H1 (cell line): ENCODE measurements around the gene TSHR. TPM values are rescaled to one million over a fixed set of nuclear protein-coding genes. Genes with fewer than 3 reads are reported as not detected.

ENCODE experiments used
- CTCF ChIA-PET: fragments of 300-600 bp; sonication (Branson Sonifier 250); formaldehyde crosslinking; loops from one replicate; lab custom pipeline; 2021; ENCODE audit not compliant: partially characterized antibody; lab: Charles Lee
- POLR2A ChIA-PET: fragments of 300-600 bp; sonication (Branson Sonifier 250); formaldehyde crosslinking; loops from one replicate; lab custom pipeline; 2021; ENCODE audit warnings: inconsistent platforms; ENCODE audit not compliant: partially characterized antibody; lab: Charles Lee
- DNase-seq, 2 experiments: peaks; one replicate each; pipeline versions ENCODE4 v3.0.0 to v3.0.0-alpha.2; 2010 to 2022; ENCODE audit warnings: low spot score in 2 of 2, low read depth in 1 of 2, mixed read lengths in 1 of 2
- FAIRE-seq: peaks from 2 replicates; lab custom pipeline; 2011; peaks lifted over from hg19 to GRCh38; lab: Jason Lieb, UNC
- H2AFZ ChIP-seq: 2 replicates; pipeline ENCODE4 v1.8.1; 2012; ENCODE audit warnings: low read length, inconsistent platforms
- H2AK5ac ChIP-seq: 2 replicates; pipeline ENCODE4 v1.6.1; 2013; ENCODE audit warnings: low read depth, low read length
- H2BK120ac ChIP-seq: replicated peaks from 2 replicates; pipeline ENCODE3; 2013; ENCODE audit warnings: low read depth, low read length, inconsistent platforms
- H2BK12ac ChIP-seq: 2 replicates; pipeline ENCODE4 v1.6.1; 2013; ENCODE audit warnings: low read depth, low read length
- H2BK15ac ChIP-seq: 2 replicates; pipeline ENCODE4 v1.6.1; 2013; ENCODE audit warnings: low read length
- H2BK20ac ChIP-seq: 2 replicates; pipeline ENCODE4 v1.6.1; 2013; ENCODE audit warnings: low read length
- H2BK5ac ChIP-seq: 2 replicates; pipeline ENCODE4 v1.6.1; 2013; ENCODE audit warnings: low read depth, low read length
- H3K14ac ChIP-seq: 2 replicates; pipeline ENCODE4 v1.6.1; 2013; ENCODE audit warnings: inconsistent platforms; ENCODE audit not compliant: insufficient read length
- H3K18ac ChIP-seq: 2 replicates; pipeline ENCODE4 v1.6.1; 2013; ENCODE audit warnings: low read length; ENCODE audit errors: extremely low read depth
- H3K23ac ChIP-seq: 2 replicates; pipeline ENCODE4 v1.6.1; 2013; ENCODE audit warnings: inconsistent platforms; ENCODE audit not compliant: insufficient read length
- H3K23me2 ChIP-seq: 2 replicates; pipeline ENCODE4 v1.6.1; 2013; ENCODE audit warnings: low read depth, low read length
- H3K27ac ChIP-seq: 2 replicates; pipeline ENCODE4 v1.6.1; 2011; ENCODE audit warnings: low read depth, low read length, inconsistent platforms
- H3K27me3 ChIP-seq, 4 experiments: replicated peaks in 1 of 4; 1 replicate in 1 of 4; 2 replicates in 3 of 4; pipeline versions ENCODE4 v1.6.1 to v1.8.1; 2011 to 2013; ENCODE audit warnings: low read length in 3 of 4, mild to moderate bottlenecking in 3 of 4, inconsistent platforms in 2 of 4, mixed read lengths in 2 of 4, moderate library complexity in 1 of 4; ENCODE audit not compliant: control insufficient read depth in 3 of 4, insufficient read depth in 3 of 4; ENCODE audit errors: extremely low read depth in 1 of 4
- H3K36me3 ChIP-seq, 4 experiments: 2 replicates each; pipeline versions ENCODE4 v1.6.1 to v1.8.1; 2011 to 2013; ENCODE audit warnings: mild to moderate bottlenecking in 4 of 4, low read length in 3 of 4, moderate library complexity in 2 of 4, control low read depth in 1 of 4, inconsistent platforms in 1 of 4; ENCODE audit not compliant: insufficient read depth in 4 of 4, control insufficient read depth in 2 of 4
- H3K4ac ChIP-seq: replicated peaks from 2 replicates; pipeline ENCODE3; 2013; ENCODE audit warnings: low read length, low read depth, mixed read lengths, inconsistent platforms; ENCODE audit not compliant: insufficient read length
- H3K4me1 ChIP-seq, 4 experiments: replicated peaks in 1 of 4; 1 replicate in 1 of 4; 2 replicates in 3 of 4; pipeline versions ENCODE4 v1.6.1 to v1.8.1; 2011 to 2013; ENCODE audit warnings: low read length in 3 of 4, inconsistent platforms in 2 of 4, mixed read lengths in 1 of 4; ENCODE audit not compliant: insufficient read depth in 4 of 4, control insufficient read depth in 3 of 4
- H3K4me2 ChIP-seq, 2 experiments: 2 replicates each; pipeline versions ENCODE4 v1.6.1 to v1.8.1; 2011 to 2013; ENCODE audit warnings: low read depth in 2 of 2, low read length in 2 of 2, control low read depth in 1 of 2, inconsistent platforms in 1 of 2, mild to moderate bottlenecking in 1 of 2; ENCODE audit not compliant: insufficient read depth in 1 of 2
- H3K4me3 ChIP-seq, 4 experiments: fragments of 200-600, 300-600 bp in 1 of 4; sonication (generic), shearing (Covaris generic), sonication (Bioruptor Twin) in 1 of 4; 2 replicates each; pipeline versions ENCODE4 v1.5.1 to v1.8.1; 2011 to 2016; ENCODE audit warnings: low read length in 4 of 4, low read depth in 3 of 4, control low read depth in 2 of 4, inconsistent platforms in 2 of 4, mild to moderate bottlenecking in 2 of 4, mixed read lengths in 1 of 4, moderate library complexity in 1 of 4; ENCODE audit not compliant: insufficient read depth in 2 of 4; ENCODE audit errors: extremely low read depth in 1 of 4
- H3K56ac ChIP-seq: replicated peaks from 2 replicates; pipeline ENCODE3; 2013; ENCODE audit warnings: low read depth, mild to moderate bottlenecking, mixed read lengths, low read length, inconsistent platforms; ENCODE audit not compliant: insufficient read length
- H3K79me1 ChIP-seq: 2 replicates; pipeline ENCODE4 v1.6.1; 2013; ENCODE audit warnings: low read depth, low read length, control low read depth
- H3K79me2 ChIP-seq, 2 experiments: 2 replicates each; pipeline versions ENCODE4 v1.6.1 to v1.8.1; 2012 to 2013; ENCODE audit warnings: low read length in 2 of 2, mild to moderate bottlenecking in 2 of 2, inconsistent platforms in 1 of 2; ENCODE audit not compliant: insufficient read depth in 2 of 2, control insufficient read depth in 1 of 2
- H3K9ac ChIP-seq, 4 experiments: replicated peaks in 1 of 4; 1 replicate in 1 of 4; 2 replicates in 3 of 4; pipeline versions ENCODE4 v1.6.1 to v1.8.1; 2011 to 2013; ENCODE audit warnings: low read depth in 3 of 4, low read length in 3 of 4, control low read depth in 2 of 4, mild to moderate bottlenecking in 2 of 4, moderate library complexity in 2 of 4, inconsistent platforms in 1 of 4; ENCODE audit errors: extremely low read depth in 1 of 4
- H3K9me3 ChIP-seq, 2 experiments: 2 replicates each; pipeline versions ENCODE4 v1.6.1 to v1.8.1; 2012 to 2013; ENCODE audit warnings: mild to moderate bottlenecking in 2 of 2, moderate library complexity in 2 of 2, control low read depth in 1 of 2, inconsistent platforms in 1 of 2, low read depth in 1 of 2, low read length in 1 of 2, mixed read lengths in 1 of 2; ENCODE audit not compliant: insufficient read depth in 2 of 2
- H4K20me1 ChIP-seq, 2 experiments: replicated peaks in 1 of 2; 2 replicates each; pipeline versions ENCODE3 to v1.8.1; 2011 to 2013; ENCODE audit warnings: inconsistent platforms in 2 of 2, low read length in 2 of 2, mild to moderate bottlenecking in 1 of 2; ENCODE audit not compliant: insufficient read depth in 2 of 2, control insufficient read depth in 1 of 2
- H4K5ac ChIP-seq: 2 replicates; pipeline ENCODE4 v1.6.1; 2013; ENCODE audit warnings: low read length, low read depth, mixed read lengths, inconsistent platforms; ENCODE audit not compliant: insufficient read length
- H4K8ac ChIP-seq: 2 replicates; pipeline ENCODE4 v1.8.0; 2013; ENCODE audit warnings: mild to moderate bottlenecking, moderate library complexity, low read length, inconsistent platforms; ENCODE audit not compliant: insufficient read depth; ENCODE audit errors: extremely low read depth
- H4K91ac ChIP-seq: replicated peaks from 2 replicates; pipeline ENCODE3; 2013; ENCODE audit warnings: low read length, mixed read lengths, inconsistent platforms; ENCODE audit not compliant: insufficient read length
- MAFK ChIP-seq: IDR thresholded peaks from 2 replicates; pipeline ENCODE4 v1.6.1; 2012; ENCODE audit warnings: low read depth, mild to moderate bottlenecking, improper control_type of control experiment, low read length
- PHF8 ChIP-seq: fragments of 200-600 bp; sonication (generic); conservative IDR thresholded peaks from 2 replicates; pipeline ENCODE4 v1.7.1; 2012; ENCODE audit warnings: low read depth, mild to moderate bottlenecking, inconsistent platforms, low read length, moderate library complexity
- POU5F1 ChIP-seq: IDR thresholded peaks from 2 replicates; pipeline ENCODE4 v1.6.1; 2011; ENCODE audit warnings: low read depth, mild to moderate bottlenecking, low read length, moderate library complexity
- USF2 ChIP-seq: IDR thresholded peaks from 2 replicates; pipeline ENCODE4 v1.6.1; 2011; ENCODE audit warnings: low read length, improper control_type of control experiment
- WGBS, 2 experiments: shearing (Covaris generic) in 1 of 2; methylation state at CpG; one replicate each; pipeline versions ENCODE4 v1.1.6 to v1.1.7; 2013 to 2015; ENCODE audit warnings: low lambda C conversion rate in 2 of 2, mixed read lengths in 2 of 2, inconsistent platforms in 1 of 2, low coverage in 1 of 2, missing lambda C conversion rate in 1 of 2; ENCODE audit not compliant: insufficient replicate concordance in 2 of 2, insufficient coverage in 1 of 2, insufficient read length in 1 of 2; ENCODE audit errors: extremely low coverage in 1 of 2, missing lambda C conversion rate in 1 of 2; 5-methylcytosine and 5-hydroxymethylcytosine counted together
- polyA plus RNA-seq, 7 experiments: library from polyadenylated mRNA; depleted of rRNA in 3 of 7; stranded (reverse) in 5 of 7; unstranded in 2 of 7; fragments of >200 nt in 5 of 7; fragments of 200-250 nt in 2 of 7; gene quantifications; 1 replicate in 5 of 7; 2 replicates in 1 of 7; 4 replicates in 1 of 7; pipeline versions ENCODE4 v1.2.1 to v1.2.3, GENCODE V29; 2011 to 2013; ENCODE audit warnings: missing spikeins in 2 of 7, mixed read lengths in 2 of 7
- total RNA-seq: library from RNA; stranded (reverse); fragmentation: NEBNext Ultra II Directional; extraction: Animal tissue kit (Norgen Biotek cat#: 25700); gene quantifications from 2 replicates; pipeline ENCODE4 v1.2.1, GENCODE V29; 2021

The TSHR gene
- total and polyA plus RNA-seq, 2 of the 8 experiments (the other 6 are each of a cell fraction or from before 2014, with no cell fraction given), result 0.27 TPM; not detected in 1

GRCh38 chr14:81162941-81163340 lies 207.5 kb downstream of the TSHR start:
- H4K20me1 ChIP-seq, result no peaks in the 10 kb centered on the region
- no peaks in the 10 kb centered on the region for H3K9me3 ChIP-seq
- H3K79me1 ChIP-seq, result no peaks in the 10 kb centered on the region
- no peak overlapping the region for H3K14ac ChIP-seq
- no peak overlapping the region for H2BK120ac ChIP-seq
- CTCF ChIA-PET, result interaction anchor here (1.0 to 9.0 kb wide), 22 partner anchors 8 to 298 kb away, joined by 3 to 65 read pairs (median 6); partner anchors contain the start of gene TSHR
- FAIRE-seq (no peak), DNase-seq (no peak)
- no peak overlapping the region for H3K4me2 ChIP-seq
- no peak overlapping the region for H3K9ac ChIP-seq
- 93% methylated on average over 3 of the region's 3 CpGs; no CpG with 5 or more reads in 1 of the 2 experiments for WGBS, 2 experiments
- H4K5ac ChIP-seq, result no peak overlapping the region
- H2AK5ac ChIP-seq, result no peak overlapping the region
- H3K18ac ChIP-seq, result no peak overlapping the region
- no peaks in the 10 kb centered on the region for H3K27me3 ChIP-seq
- no peak overlapping the region for H3K23ac ChIP-seq
- no peak overlapping the region for H2BK15ac ChIP-seq
- no peak overlapping the region for H2AFZ ChIP-seq
- no peaks in the 10 kb centered on the region for H3K36me3 ChIP-seq
- no peak overlapping the region for H3K56ac ChIP-seq
- H3K79me2 ChIP-seq, result no peaks in the 10 kb centered on the region
- H3K27ac ChIP-seq, result no peak overlapping the region
- no peak overlapping the region for H3K4me3 ChIP-seq
- H4K91ac ChIP-seq, result no peak overlapping the region
- no peak overlapping the region for H2BK20ac ChIP-seq
- no peak overlapping the region for H4K8ac ChIP-seq
- no peak for TF ChIP-seq USF2
- TF ChIP-seq MAFK, result no peak
- TF ChIP-seq PHF8, result no peak
- TF ChIP-seq POU5F1, result no peak
- TF ChIP-seq, all 59 proteins: peak for 0
- Histone ChIP-seq H3K4me1 (peaks cover 0 to 2% (median 0%) of the 10 kb centered on the region in 4 experiments; a peak in 1 of 7 replicates), H3K4ac (no peak overlapping the region), H2BK5ac (no peak overlapping the region), H3K23me2 (no peaks in the 10 kb centered on the region), H2BK12ac (no peak overlapping the region)
- POLR2A ChIA-PET, result interaction anchor here (2.9 kb wide), 1 partner anchor 56 kb away, joined by 8 read pairs; no protein-coding TSS in a partner anchor
